Lung (tissue), 12 donors: Measurements from ENCODE around the gene TGFBR3. TPM values are rescaled to one million over a fixed set of nuclear protein-coding genes. Genes with fewer than 3 reads are reported as not detected.
"Not testable (repeated sequence)": the region's sequence is repeated elsewhere in the genome, so short reads cannot be mapped to it uniquely, and the experiment has no call there.

Experiments used
- ATAC-seq: fragments of 200-7000 bp; cut with Tn5 transposase; one replicate; pipeline ENCODE4 v1.9.1; 2020; ENCODE audit warnings: moderate number of reproducible peaks; ENCODE audit not compliant: insufficient read depth, low FRiP score
- DNase-seq, 3 donors: peaks; one replicate each; pipeline ENCODE4 v3.0.0-alpha.2; 2013 to 2017
- H3K27ac ChIP-seq, 2 donors: one replicate each; pipeline ENCODE4 v1.5.1; 2013; ENCODE audit warnings: mild to moderate bottlenecking in 2 of 2, moderate library complexity in 2 of 2, control low read depth in 1 of 2, inconsistent platforms in 1 of 2, low read depth in 1 of 2, low read length in 1 of 2
- H3K27me3 ChIP-seq, 3 donors: one replicate each; pipeline ENCODE4 v1.5.1; 2013; ENCODE audit warnings: low read length in 2 of 3; ENCODE audit not compliant: control insufficient read depth in 3 of 3, insufficient read depth in 3 of 3
- H3K36me3 ChIP-seq, 4 donors: one replicate each; pipeline ENCODE4 v1.5.1; 2013; ENCODE audit warnings: low read length in 4 of 4, mild to moderate bottlenecking in 1 of 4, moderate library complexity in 1 of 4; ENCODE audit not compliant: control insufficient read depth in 4 of 4, insufficient read depth in 4 of 4
- H3K4me1 ChIP-seq, 5 donors: one replicate each; pipeline ENCODE4 v1.5.1; 2013; ENCODE audit warnings: low read length in 5 of 5, mild to moderate bottlenecking in 2 of 5, moderate library complexity in 1 of 5; ENCODE audit not compliant: control insufficient read depth in 5 of 5, insufficient read depth in 5 of 5
- H3K4me3 ChIP-seq: one replicate; pipeline ENCODE4 v1.5.1; 2013; ENCODE audit warnings: mild to moderate bottlenecking, control low read depth, moderate library complexity
- H3K9ac ChIP-seq, 2 donors: one replicate each; pipeline ENCODE4 v1.5.1; 2013; ENCODE audit warnings: low read length in 2 of 2, control low read depth in 1 of 2; ENCODE audit not compliant: insufficient read depth in 1 of 2
- H3K9me3 ChIP-seq, 4 donors: one replicate each; pipeline ENCODE4 v1.5.1; 2013; ENCODE audit warnings: low read length in 3 of 4, mild to moderate bottlenecking in 1 of 4, moderate library complexity in 1 of 4; ENCODE audit not compliant: control insufficient read depth in 4 of 4, insufficient read depth in 3 of 4
- CTCF ChIP-seq: IDR thresholded peaks from 2 replicates; pipeline ENCODE4 v1.5.1; 2012; ENCODE audit warnings: mild to moderate bottlenecking; ENCODE audit errors: control extremely low read depth, extremely low read depth
- WGBS, 2 donors: extraction: QIAGEN DNeasy Blood & Tissue Kit; methylation state at CpG; one replicate each; pipeline ENCODE4 v1.1.7; 2013; 5-methylcytosine and 5-hydroxymethylcytosine counted together
- polyA plus RNA-seq, 2 donors: library from polyadenylated mRNA; stranded (reverse); fragments of 200-250 nt; gene quantifications; one replicate each; pipeline ENCODE4 v1.2.1, GENCODE V29; 2013
- total RNA-seq, 2 donors: library from RNA; depleted of rRNA in 1 of 2; stranded (reverse); fragments of >200 nt in 1 of 2; gene quantifications; one replicate each; pipeline ENCODE4 v1.2.1, GENCODE V29; 2014 to 2021
- donor health status: control.
- donor health status: control.
- donor health status: Bipolar disorder and iron deficiency.
- donor health status: healthy.
- donor health status: DM: yes; HTN: yes; CAD: no.

Gene TGFBR3
- total and polyA plus RNA-seq, 4 donors: 13.1 to 99.6 (median 26.5) TPM

DNA sequence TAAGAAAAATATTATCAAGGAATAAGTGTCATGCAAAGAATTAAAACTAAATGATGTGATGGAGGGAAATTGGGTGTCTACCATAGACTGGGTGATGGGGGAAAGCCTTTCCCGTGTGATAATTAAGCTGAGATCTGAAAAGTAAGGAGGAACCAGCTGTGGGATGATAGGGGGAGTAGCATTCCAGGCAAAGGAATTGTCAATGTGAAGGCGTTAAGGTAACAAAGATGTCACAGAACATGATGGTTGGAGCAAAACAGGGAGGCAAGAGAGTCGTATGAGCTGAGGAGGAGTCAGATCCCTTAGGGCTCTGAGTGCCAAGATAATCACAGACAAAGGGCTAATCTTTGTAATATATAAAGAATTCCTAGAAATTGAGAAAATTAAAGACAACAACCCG is 215.2 kb downstream of the TGFBR3 start:
- no peak for TF ChIP-seq CTCF
- Histone ChIP-seq H3K4me1 (peaks cover 0 to 10% (median 0%) of the 10 kb centered on the region in 5 donors), H3K9me3 (no peaks in the 10 kb centered on the region), H3K9ac (no peak overlapping the region), H3K27ac (no peak overlapping the region), H3K36me3 (no peaks in the 10 kb centered on the region), H3K27me3 (no peaks in the 10 kb centered on the region), H3K4me3 (no peak overlapping the region)
- 93 to 99% methylated on average over 4 of the region's 4 CpGs for WGBS, 2 donors
- ATAC-seq (no peak), DNase-seq (no peak)

DNA sequence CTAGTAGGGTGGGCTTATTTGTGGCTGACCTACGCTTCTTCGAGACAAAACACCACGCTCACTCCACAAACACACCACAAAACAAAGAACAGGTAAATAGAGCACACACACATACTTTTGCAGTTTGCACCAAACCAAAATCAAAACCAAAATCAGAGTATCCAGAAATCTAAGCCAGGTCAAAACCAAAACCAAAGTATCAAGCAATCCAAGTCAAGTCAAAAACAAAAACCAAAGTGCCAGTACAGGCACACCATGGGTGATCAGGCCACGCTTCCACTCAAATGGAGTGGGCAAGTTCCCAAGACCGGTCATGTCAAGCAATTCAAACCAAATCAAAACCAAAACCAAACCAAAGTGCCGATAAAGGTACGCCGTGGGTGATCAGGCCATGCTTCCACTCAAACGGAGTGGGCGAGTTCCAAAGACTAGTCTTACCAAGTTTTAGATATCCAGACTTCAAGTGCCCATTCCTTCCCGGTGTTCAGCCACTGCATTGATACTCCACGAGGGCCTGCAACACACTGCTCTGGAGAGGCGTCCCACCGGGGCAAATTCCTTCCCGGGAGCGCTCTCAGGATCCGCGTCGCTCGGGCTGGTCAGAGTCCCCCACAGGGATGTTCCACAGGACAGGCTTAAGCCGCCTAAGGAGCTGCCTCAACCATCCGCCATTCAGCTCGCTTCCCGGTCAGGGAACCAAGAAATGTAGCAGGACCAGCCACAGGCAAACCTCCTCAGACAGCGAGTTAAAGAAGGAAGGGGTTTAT is 216.2 kb downstream of the TGFBR3 start:
- H3K4me3 ChIP-seq: no peak overlapping the region
- no peak overlapping the region for H3K9ac ChIP-seq
- H3K4me1 ChIP-seq: peaks cover 0 to 10% (median 0%) of the 10 kb centered on the region in 5 donors
- no peaks in the 10 kb centered on the region for H3K36me3 ChIP-seq
- no peaks in the 10 kb centered on the region for H3K9me3 ChIP-seq
- no peaks in the 10 kb centered on the region for H3K27me3 ChIP-seq
- ATAC-seq (no peak), DNase-seq (no peak)
- no peak for TF ChIP-seq CTCF
- WGBS, 2 donors: 96 to 98% methylated on average over 25 of the region's 25 CpGs
- no peak overlapping the region for H3K27ac ChIP-seq

DNA sequence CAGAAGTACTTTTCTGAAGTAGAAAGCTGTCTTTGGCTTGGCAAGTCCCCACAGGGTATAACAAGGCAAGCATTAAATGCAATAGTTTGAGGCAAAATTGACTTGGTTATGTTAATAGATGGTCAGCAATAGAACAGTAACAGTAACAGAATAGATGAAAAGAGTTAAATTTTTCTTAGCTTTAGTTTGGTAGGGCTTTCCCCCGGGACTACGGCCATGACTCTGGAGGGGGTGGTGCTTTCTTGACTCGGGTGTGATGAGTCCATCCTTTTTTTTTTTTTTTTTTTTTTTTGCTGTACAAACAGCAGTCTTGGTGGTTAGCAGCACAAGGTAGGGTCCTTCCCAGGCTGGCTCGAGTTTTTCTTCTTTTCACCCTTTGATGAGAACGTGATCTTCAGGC is 219.3 kb downstream of the TGFBR3 start:
- not testable (repeated sequence) for H3K27ac ChIP-seq, H3K36me3 ChIP-seq, H3K9ac ChIP-seq, ATAC-seq, H3K4me3 ChIP-seq, H3K27me3 ChIP-seq, H3K9me3 ChIP-seq, H3K4me1 ChIP-seq
- WGBS, 2 donors: 62 to 74% methylated on average over 5 of the region's 5 CpGs
- DNase-seq: peak in 1 of 3 donors; percentile 84

DNA sequence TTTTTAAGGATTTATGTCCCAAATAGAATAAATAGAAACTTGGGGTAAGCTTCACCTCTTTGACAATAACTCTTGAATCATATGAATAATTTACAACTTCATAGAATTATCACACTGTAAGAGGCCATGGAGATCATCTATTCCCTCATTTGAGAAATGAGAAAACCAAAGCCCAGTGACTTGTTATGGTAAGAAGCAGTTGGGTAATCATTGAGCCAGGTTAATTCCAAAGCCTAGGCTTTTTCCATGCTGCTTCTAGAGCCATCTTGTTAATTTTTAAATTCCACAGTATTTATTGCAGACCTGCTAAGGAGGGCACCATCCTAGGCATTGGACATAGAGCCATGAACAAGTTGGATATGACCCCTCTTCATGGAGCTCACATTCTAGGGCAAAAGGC is 224.8 kb downstream of the TGFBR3 start:
- Histone ChIP-seq H3K9ac (no peak overlapping the region), H3K27ac (no peak overlapping the region), H3K36me3 (no peaks in the 10 kb centered on the region), H3K4me3 (no peak overlapping the region), H3K4me1 (no peaks in the 10 kb centered on the region), H3K27me3 (no peaks in the 10 kb centered on the region), H3K9me3 (peaks cover 0 to 6% (median 3%) of the 10 kb centered on the region in 4 donors)
- no peak for TF ChIP-seq CTCF
- DNase-seq: no peak
- no peak for ATAC-seq
